GM21786 (cell line): ENCODE results near the gene SURF2.

Source experiments
- ATAC-seq: cut with Tn5 transposase; IDR thresholded peaks from one replicate; pipeline ENCODE4 v1.9.1; 2021; ENCODE audit not compliant: unreplicated experiment

The SURF2 gene

GRCh38 chr9:133335924-133336811 lies 20.2 kb upstream of the SURF2 start, which contains the start of gene SURF6:
SURF6 (minus strand) TSS chr9:133336188; CDS start chr9:133336132, 56 bp downstream.
- peak; percentile 82 for ATAC-seq

- ATAC-seq, result no peak
Measured at GRCh38 chr9:133339641-133340040, 16.7 kb upstream of the SURF2 start.

DNA sequence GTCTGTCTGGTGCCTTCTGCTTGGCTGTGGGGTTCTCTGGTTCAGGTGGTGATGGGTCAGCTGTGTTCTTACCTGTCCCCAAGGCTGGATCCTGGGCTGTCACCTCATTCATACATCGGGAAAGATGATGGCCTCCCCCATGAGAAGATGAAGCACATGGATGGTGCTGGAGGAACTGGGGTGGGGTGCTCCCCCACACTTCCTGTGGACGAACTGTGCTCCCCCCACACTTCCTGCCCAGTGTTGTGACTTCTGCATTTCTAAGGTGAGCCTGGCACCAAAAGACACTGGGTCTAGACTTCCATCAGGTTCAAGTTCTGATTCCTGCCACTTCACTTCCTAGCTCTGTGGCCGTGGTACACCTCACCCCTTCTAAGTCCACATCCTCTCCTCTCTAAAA lies 16.1 kb upstream of the SURF2 start:
- no peak for ATAC-seq

GRCh38 chr9:133340916-133341315 lies 15.4 kb upstream of the SURF2 start:
- ATAC-seq, result no peak

DNA sequence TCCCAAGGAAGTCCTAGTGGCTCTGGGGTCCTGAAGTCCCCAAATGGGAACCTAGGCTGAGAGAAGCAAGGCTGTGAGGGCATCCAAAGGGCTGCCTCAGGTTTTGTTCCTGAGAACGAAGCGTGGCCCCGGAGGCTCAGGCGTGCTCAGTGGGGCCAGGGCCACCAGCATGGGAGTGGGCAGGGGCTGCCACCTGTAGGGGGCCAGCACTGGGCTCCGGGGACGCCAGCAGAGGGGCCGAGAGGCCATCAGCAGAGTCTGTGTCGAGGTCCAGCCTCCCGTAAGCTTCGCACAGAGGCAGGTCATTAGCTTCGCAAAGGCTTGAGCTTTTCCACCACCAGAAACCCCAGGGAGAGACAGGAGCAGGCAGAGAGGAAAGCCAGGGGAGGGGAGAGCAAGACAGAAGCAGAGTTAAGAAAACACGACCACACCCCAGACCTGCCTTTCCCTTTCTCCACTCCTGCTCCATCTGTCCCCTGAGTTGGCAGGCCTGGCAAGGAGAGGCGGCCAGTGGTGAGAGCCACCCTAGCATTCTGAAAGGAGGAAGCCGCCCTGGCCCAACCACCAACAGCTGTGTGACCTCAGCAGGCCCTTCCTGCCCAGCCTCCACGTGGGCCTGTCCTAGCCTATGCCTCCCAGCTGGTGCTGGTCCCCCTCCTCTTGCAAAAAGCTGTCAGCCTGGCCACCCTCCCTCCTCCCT lies 14.8 kb upstream of the SURF2 start:
- no peak for ATAC-seq

DNA sequence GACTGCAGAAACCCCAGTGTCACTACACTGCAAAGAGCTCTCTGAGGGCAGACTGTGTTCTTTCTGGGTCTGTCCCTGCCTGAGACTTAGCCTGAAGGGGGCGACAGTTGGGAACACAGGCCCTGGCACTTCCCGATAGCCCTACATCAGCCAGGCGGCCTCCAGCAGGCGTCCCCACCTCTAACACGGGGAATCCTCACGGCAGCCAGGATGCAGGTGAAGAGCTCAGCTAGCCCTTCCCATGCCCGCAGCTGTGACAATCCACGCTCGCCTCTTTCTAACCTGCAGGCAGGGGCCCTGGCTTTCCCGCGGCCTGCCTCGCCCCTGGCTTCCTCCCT lies 14.3 kb upstream of the SURF2 start:
- no peak for ATAC-seq

- ATAC-seq, result no peak
Measured at GRCh38 chr9:133342570-133342969, 13.8 kb upstream of the SURF2 start.

DNA sequence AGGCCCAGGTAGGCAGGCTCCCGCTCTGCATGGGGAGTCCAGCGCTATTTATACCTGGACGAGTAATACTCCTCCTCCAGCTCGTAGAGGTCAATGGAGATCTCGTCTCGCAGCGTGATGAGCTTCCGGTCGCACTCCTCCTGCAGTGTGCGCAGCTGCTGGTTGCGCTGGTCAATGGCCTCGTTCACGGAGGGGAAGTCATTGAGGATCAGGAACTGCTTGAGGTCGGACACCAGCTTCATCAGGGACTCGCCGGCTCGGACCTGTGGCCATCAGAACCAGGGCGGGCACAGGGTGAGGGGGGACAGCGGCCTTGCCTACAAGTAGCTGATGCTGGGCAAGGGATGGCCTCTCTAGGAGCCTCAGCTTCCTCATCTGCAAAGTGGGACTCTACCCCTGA lies 12.3 kb upstream of the SURF2 start:
- ATAC-seq, result no peak

GRCh38 chr9:133344979-133345378 lies 11.4 kb upstream of the SURF2 start:
- no peak for ATAC-seq

- ATAC-seq, result no peak
Measured at GRCh38 chr9:133345596-133345995, 10.8 kb upstream of the SURF2 start.

- ATAC-seq, result no peak
Measured at GRCh38 chr9:133346021-133346785, 10.1 kb upstream of the SURF2 start.

GRCh38 chr9:133347515-133347984 lies 8.8 kb upstream of the SURF2 start:
- peak; percentile 30 for ATAC-seq

DNA sequence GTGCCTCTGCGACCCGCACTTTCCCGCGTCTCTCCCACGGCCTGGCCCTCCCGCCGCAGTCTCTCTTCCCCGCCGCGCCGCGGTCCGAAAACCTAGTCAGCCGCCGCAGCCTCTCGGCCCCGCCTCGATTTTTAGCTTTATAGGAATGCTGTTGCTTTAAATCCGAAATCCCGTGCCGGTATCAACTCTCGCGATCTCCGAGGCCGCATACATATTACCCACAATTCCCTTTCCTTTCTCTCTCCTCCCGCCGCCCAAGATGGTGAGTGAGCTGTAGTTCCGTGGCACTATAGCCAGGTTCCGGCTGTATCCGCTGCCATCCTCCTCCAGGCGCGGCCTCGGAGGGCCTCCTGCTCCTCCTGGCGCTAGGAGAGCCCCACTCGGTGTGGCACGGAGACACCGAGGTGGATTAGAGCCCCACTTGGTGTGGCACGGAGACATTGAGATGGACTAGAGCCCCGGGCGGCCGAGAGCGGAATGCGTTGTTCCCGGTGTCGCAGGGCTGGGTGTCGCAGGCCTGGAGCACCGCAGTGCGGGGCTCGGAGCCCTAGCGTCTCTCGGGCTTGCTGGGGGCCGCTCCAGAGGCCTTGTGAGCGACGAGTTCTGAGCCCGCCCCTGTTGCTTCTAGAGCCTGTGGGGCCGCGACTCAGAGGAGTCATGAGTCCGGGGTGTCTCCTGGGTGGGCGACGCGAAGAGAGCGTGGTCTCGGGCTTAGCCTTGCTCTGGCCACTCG lies 8.2 kb upstream of the SURF2 start, which contains the start of the genes MED22 and RPL7A:
Gene MED22 (minus strand): TSS at position 147 of the 733 bp plus-strand sequence. CDS start 1,469 bp downstream, outside the sequence.
Gene RPL7A (plus strand): TSS at position 234 of the 733 bp plus-strand sequence. CDS start 26 bp downstream, at position 260.
- peak; percentile 75 for ATAC-seq

GRCh38 chr9:133348718-133349573 lies 7.4 kb upstream of the SURF2 start:
- ATAC-seq, result no peak

DNA sequence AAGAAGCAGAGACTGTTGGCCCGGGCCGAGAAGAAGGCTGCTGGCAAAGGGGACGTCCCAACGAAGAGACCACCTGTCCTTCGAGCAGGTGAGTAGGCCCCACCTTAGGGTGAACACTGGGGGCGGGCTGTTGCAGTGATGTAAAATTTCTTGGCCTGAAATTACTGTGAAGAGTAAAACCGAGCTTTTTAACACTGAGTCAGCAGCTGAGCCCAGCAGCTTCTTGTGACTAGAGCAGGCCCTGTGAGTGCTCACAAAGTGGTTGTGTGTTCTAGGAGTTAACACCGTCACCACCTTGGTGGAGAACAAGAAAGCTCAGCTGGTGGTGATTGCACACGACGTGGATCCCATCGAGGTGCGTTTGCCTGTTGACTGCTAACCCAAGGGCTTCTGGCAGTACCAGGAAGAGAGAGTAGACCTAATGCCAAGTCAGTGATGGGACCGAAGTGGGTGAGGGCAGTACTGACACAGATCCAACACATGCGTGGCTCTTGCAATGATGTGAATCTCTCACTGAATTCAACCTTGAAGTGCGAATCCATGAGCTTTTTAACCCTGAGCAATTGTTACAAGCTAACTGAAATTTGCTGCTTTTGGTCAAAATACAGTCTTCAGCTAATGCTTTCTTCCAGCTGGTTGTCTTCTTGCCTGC lies 6.3 kb upstream of the SURF2 start:
- no peak for ATAC-seq

DNA sequence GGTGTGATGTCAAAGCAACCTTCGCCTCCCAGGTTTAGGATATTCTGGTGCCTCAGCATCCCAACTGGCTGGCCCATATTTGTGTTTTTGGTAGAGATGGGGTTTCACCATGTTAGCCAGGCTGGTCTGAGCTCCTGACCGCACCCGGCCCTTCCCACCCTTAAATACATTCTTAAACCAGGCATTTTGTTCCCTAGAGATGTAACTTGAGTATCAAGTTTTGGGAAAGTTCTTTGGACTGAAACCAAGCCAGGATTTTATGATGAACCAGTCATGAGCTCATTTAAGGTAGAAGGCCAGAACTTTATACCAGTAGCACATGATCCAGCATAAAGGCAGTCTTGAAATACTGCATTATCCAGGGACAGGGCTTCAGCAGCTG lies 4.8 kb upstream of the SURF2 start:
- ATAC-seq, result no peak

DNA sequence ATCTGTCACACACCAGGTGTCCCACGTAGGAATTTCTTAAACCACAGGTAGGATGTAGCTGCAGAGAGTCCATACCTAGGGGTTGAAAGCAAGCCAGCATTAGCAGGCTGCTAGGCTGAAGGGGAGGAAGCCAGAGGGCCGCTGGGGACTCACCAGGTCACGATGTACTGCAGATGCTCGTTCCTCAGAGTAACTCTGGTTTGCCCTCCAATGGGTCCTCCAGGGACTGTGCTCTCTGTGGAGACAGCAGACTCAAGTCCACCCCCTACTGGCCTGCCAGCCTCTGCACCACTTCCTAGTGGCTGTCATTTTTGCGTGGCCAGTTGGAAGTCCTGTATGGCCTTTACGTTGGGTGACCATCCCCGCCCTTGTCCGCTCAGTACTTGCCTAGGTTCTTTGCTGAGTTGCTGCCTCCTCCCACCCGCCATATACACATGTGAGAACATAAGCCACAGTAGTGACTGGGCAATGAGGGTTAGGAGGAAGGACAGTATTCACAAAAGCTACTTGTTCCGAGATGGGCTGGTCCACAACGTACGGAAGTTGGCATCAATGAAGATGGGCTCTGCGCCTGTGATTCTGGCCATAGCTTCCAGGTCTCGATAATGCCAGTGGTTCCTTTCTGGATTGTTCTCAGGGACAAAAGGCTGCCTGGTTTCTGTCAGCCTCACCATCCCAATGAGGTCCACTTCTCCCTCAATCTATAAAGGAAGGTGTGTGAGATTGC lies 4.3 kb upstream of the SURF2 start:
- ATAC-seq, result no peak

DNA sequence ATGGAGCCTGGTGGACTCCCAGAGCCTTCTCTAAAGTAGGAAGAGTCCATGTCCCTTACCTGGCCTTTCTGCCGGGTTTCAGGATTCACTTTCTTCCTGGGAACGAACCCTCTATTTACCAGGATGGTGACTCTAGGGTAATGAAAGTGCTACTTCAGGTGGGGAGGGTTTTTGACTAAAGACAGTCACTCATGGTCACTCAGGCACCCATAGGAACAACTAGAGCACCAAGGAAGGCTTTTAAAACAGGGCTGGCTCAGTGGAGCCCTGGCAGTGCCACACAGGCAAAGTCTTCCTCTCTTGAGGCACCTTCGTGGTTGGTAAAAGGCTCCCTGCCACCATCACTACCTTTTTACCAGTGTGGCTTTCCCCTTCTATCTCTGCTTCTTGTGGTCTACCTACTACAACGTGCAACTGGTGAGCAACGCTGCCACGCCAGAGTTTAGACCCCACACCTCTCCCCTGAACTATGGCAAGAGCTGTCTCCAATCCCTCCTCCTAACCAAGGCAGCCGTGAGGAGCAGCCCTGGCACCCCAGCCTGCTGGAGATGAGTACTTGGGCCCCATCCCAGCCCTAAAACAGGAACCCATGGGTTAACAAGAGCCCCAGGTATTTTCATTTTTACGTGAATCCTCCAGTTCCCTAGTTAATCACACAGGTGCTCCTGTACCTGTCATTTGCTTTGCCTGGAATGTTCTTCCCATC lies 3.6 kb upstream of the SURF2 start:
- ATAC-seq, result no peak
